Urinary bladder (tissue), 4 donors: ENCODE data around the gene TRMT6. TPM values are rescaled to one million over a fixed set of nuclear protein-coding genes. Genes with fewer than 3 reads are reported as not detected.

Experiments used
- DNase-seq: peaks from one replicate; pipeline ENCODE4 v3.0.0-alpha.2; 2015; ENCODE audit errors: extremely low spot score
- H3K27ac ChIP-seq: one replicate; pipeline ENCODE4 v1.5.1; 2013; ENCODE audit warnings: low read depth, mild to moderate bottlenecking, moderate library complexity
- H3K36me3 ChIP-seq: one replicate; pipeline ENCODE4 v1.6.1; 2013; ENCODE audit warnings: mild to moderate bottlenecking, moderate library complexity; ENCODE audit not compliant: insufficient read depth
- H3K4me1 ChIP-seq: one replicate; pipeline ENCODE4 v1.6.1; 2013; ENCODE audit warnings: mild to moderate bottlenecking, moderate library complexity; ENCODE audit not compliant: insufficient read depth
- H3K4me3 ChIP-seq: one replicate; pipeline ENCODE4 v1.5.1; 2013; ENCODE audit warnings: low read depth, low read length
- WGBS: extraction: QIAGEN DNeasy Blood & Tissue Kit; methylation state at CpG from one replicate; pipeline ENCODE4 v1.1.7; 2013; 5-methylcytosine and 5-hydroxymethylcytosine counted together
- polyA plus RNA-seq: library from polyadenylated mRNA; stranded (reverse); fragments of 200-250 nt; gene quantifications from one replicate; pipeline ENCODE4 v1.2.3, GENCODE V29; 2013
- small RNA-seq: library from RNA; depleted of rRNA; stranded (forward); fragments of <200 nt; gene quantifications from one replicate; pipeline ENCODE3, GENCODE V24; 2014
- total RNA-seq: library from RNA; depleted of rRNA; stranded (reverse); fragments of >200 nt; gene quantifications from one replicate; pipeline ENCODE4 v1.2.3, GENCODE V29; 2014
- donor health status: healthy with polysubstance abuse.
- donor health status: healthy.

The TRMT6 gene
- total and polyA plus RNA-seq, 2 donors: 5.6 to 9.3 TPM

DNA sequence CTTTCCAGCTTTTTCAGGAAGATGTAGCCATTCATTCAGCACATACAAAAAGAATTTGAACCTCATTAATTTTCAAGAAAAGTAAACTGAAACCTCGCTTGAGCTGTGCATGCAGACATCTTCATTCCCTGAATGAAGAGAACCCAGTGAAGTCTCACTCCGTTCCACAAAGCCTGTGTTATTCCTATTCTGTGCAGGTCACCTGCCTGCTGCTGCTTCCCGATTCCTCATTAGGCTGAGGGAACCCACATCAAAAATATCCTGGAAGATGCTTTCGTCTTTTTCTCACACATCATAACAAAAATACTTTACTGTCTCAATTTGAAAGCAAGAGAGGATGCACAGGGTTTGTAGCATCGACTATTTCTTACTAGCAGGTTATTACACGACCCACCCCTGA, 40.1 kb downstream of the TRMT6 start:
- no peaks in the 10 kb centered on the region for H3K36me3 ChIP-seq
- 63% methylated on average over 6 of the region's 6 CpGs for WGBS
- no peak for DNase-seq
- no peak overlapping the region for H3K4me3 ChIP-seq
- H3K27ac ChIP-seq: no peak overlapping the region
- H3K4me1 ChIP-seq: no peaks in the 10 kb centered on the region

DNA sequence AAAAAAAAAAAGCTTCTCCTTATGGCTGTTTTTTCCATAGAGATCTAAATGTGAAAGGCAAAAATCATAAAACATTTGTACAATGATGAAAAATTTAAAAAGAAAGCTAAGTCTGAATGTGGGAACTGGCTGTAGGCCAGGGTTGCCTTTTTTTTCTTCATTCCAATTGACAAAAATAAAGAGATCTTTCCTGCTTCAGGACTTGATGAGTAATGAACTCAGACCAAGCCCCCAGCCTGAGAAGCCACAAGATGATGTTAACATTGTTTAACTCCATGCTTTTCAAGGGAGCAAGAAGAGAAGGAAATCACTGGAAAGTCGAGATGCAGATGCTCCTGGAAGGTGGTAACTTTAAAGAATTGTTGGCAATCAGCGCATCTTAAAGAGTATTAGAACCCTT, 41.4 kb downstream of the TRMT6 start:
- H3K36me3 ChIP-seq: no peaks in the 10 kb centered on the region
- no peak for DNase-seq
- H3K27ac ChIP-seq: no peak overlapping the region
- no peak overlapping the region for H3K4me3 ChIP-seq
- 74% methylated on average over 2 of the region's 2 CpGs for WGBS
- no peaks in the 10 kb centered on the region for H3K4me1 ChIP-seq

- Histone ChIP-seq H3K36me3 (no peaks in the 10 kb centered on the region), H3K27ac (no peak overlapping the region), H3K4me3 (no peak overlapping the region), H3K4me1 (no peaks in the 10 kb centered on the region)
- DNase-seq: no peak
- WGBS: 81% methylated on average over 1 of the region's 1 CpG
Observed at GRCh38 chr20:5900908-5901307, 49.4 kb downstream of the TRMT6 start.

DNA sequence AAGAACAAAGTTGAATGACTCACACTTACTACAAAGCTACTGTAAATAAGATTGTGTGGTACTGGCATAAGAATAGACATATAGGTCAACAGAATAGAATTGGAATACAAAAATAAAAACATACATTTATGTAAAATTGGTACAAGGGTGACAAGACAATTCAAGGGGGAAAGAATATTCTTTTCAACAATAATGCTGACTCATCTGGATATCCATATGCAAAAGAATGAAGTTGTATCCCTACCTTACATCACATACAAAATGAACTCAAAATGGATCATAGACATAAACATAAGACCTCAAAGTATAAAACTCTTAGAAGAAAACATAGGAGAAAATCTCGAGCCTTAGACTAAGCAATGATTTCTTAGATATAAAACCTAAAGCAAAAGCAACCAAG, 50.9 kb downstream of the TRMT6 start:
- DNase-seq: no peak
- H3K36me3 ChIP-seq: no peaks in the 10 kb centered on the region
- 46% methylated on average over 1 of the region's 1 CpG for WGBS

DNA sequence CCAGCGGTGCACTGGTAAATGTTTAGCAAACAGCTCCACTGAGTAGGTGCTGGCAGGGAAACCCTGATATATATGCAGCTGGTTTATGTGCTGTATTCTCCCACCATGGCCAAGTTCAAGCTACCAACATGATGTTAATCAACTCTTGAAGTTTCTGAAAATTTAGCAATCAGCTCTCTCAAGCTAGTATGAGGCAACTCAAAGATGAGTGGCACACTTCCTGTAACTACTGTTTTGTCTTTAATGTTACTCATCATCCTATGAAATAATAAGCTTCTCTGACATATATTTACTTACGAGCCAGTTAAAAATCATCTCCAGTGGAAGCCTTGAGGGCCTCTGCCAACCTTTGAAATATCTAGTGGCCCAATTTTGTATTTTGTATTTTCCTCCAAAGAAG, 54.7 kb downstream of the TRMT6 start:
- no peak overlapping the region for H3K4me3 ChIP-seq

More for the DNA sequence above, 50.9 kb downstream of the TRMT6 start:
- Histone ChIP-seq H3K4me1 (no peaks in the 10 kb centered on the region), H3K4me3 (no peak overlapping the region), H3K27ac (no peak overlapping the region)

DNA sequence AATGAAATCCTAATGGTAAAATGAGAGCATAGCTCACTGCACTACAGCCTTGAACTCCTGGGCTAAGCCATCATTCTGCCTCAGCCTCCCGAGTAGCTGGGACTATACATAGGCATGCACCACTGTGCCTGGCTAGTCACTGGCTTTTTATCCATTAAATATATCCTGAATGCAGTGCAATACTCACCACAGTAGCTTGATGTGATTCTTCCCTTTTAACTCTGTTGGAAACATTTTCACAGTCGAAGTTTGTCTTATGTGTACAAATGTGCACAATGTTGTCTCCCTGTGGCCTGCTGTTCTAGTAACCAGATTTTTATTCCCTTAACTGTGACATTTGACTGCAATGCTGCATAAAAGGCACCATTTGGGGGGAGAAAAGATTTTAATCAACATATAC, 56.7 kb downstream of the TRMT6 start:
- WGBS: 87% methylated on average over 2 of the region's 2 CpGs
- Histone ChIP-seq H3K27ac (no peak overlapping the region), H3K4me1 (no peaks in the 10 kb centered on the region), H3K36me3 (no peaks in the 10 kb centered on the region), H3K4me3 (no peak overlapping the region)
- no peak for DNase-seq

More for the DNA sequence above, 54.7 kb downstream of the TRMT6 start:
- no peak for DNase-seq
- Histone ChIP-seq H3K36me3 (no peaks in the 10 kb centered on the region), H3K4me1 (no peaks in the 10 kb centered on the region), H3K27ac (no peak overlapping the region)
- WGBS: 87% methylated on average over 2 of the region's 2 CpGs

- Histone ChIP-seq H3K27ac (no peak overlapping the region), H3K4me3 (no peak overlapping the region), H3K4me1 (no peaks in the 10 kb centered on the region), H3K36me3 (no peaks in the 10 kb centered on the region)
- WGBS: 43% methylated on average over 3 of the region's 3 CpGs
- no peak for DNase-seq
Observed at GRCh38 chr20:5893052-5893451, 57.3 kb downstream of the TRMT6 start.

DNA sequence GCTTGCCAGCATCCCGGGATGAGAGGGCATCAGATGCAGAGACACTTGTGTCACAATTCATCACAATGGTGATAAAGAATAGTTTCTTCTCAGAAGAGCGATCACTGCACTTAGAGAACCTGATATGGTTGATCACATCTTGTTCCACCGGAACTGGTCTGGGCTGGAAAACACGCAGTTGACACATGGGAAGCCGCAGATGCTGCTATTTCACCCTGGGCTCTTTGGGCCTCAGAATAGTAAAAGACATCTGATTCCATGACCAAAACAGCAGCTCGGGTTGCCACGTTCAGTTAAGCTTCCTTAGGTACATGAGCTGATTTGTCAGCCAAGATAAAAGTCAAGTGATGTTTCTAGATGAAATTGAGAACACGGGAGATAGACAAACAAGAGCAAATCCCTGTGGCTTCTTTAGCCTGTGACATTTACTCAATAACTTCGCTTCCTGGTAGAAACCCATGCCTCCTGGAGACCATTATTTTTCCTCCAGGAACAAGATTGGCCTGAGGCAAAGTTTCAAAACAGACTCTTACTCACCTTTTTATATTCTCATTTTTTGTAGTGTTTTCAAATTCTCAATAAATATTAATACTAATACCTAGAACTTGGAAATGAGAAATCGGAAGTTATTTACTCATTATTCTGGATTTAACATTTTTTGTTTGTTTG, 59.4 kb downstream of the TRMT6 start:
- WGBS: 80% methylated on average over 10 of the region's 10 CpGs
- no peak overlapping the region for H3K4me3 ChIP-seq
- DNase-seq: no peak
- no peak overlapping the region for H3K27ac ChIP-seq
- H3K4me1 ChIP-seq: no peaks in the 10 kb centered on the region
- H3K36me3 ChIP-seq: no peaks in the 10 kb centered on the region

- no peak overlapping the region for H3K27ac ChIP-seq
- DNase-seq: no peak
- 13% methylated on average over 1 of the region's 1 CpG for WGBS
- no peaks in the 10 kb centered on the region for H3K36me3 ChIP-seq
- H3K4me1 ChIP-seq: no peaks in the 10 kb centered on the region
- H3K4me3 ChIP-seq: no peak overlapping the region
Observed at GRCh38 chr20:5888041-5888440, 62.3 kb downstream of the TRMT6 start.

GRCh38 chr20:5887386-5887785, 62.9 kb downstream of the TRMT6 start:
- Histone ChIP-seq H3K4me1 (no peaks in the 10 kb centered on the region), H3K36me3 (no peaks in the 10 kb centered on the region), H3K4me3 (no peak overlapping the region), H3K27ac (no peak overlapping the region)
- DNase-seq: no peak
- WGBS: 85% methylated on average over 5 of the region's 5 CpGs

Small RNAs within 50 kb of the gene (small RNA-seq; reads per million reads assigned to genes)
- gene RF00019: not detected
- gene RNU1-55P: not detected

Other genes starting within 250 kb of the TRMT6 start
- 3.6 TPM for gene SHLD1, start 200.1 kb downstream of the TRMT6 start, total RNA-seq
- gene SHLD1, start 200.1 kb downstream of the TRMT6 start, polyA plus RNA-seq: 6.5 TPM
- 3.5 TPM for gene CHGB, start 39.0 kb downstream of the TRMT6 start, total RNA-seq
- gene CHGB, start 39.0 kb downstream of the TRMT6 start, polyA plus RNA-seq: 13.1 TPM
- 10.7 TPM for gene MCM8, start 119 bp upstream of the TRMT6 start, total RNA-seq
- gene MCM8, start 119 bp upstream of the TRMT6 start, polyA plus RNA-seq: 5.4 TPM
- gene CRLS1, start 55.6 kb upstream of the TRMT6 start, total RNA-seq: 69.9 TPM
- 37.6 TPM for gene CRLS1, start 55.6 kb upstream of the TRMT6 start, polyA plus RNA-seq
- 0.58 TPM for gene LRRN4, start 103.5 kb upstream of the TRMT6 start, total RNA-seq
- not detected for gene LRRN4, start 103.5 kb upstream of the TRMT6 start, polyA plus RNA-seq
- 11.1 TPM for gene FERMT1, start 172.5 kb upstream of the TRMT6 start, total RNA-seq
- gene FERMT1, start 172.5 kb upstream of the TRMT6 start, polyA plus RNA-seq: 3.4 TPM